Breast epithelium (tissue), 3 donors: ENCODE results near the gene SRRM4.

ENCODE experiments used
- POLR2A ChIP-seq: fragments of 450-650 bp; IDR thresholded peaks from one replicate; pipeline ENCODE4 v1.6.1; 2016; ENCODE audit warnings: antibody characterized with exemption, mild to moderate bottlenecking, moderate library complexity
- POLR2AphosphoS5 ChIP-seq, 3 donors: sonication (generic); formaldehyde crosslinking; IDR thresholded peaks; one replicate each; pipeline ENCODE4 v1.6.1; 2017; ENCODE audit warnings: antibody characterized with exemption in 3 of 3
- TF ChIP-seq, protein P1 (sequence below), 3 donors: fragments of 450-650 bp; IDR thresholded peaks; one replicate each; pipeline ENCODE4 v1.5.1; 2016 to 2017; ENCODE audit warnings: antibody characterized with exemption in 3 of 3, mild to moderate bottlenecking in 3 of 3, moderate library complexity in 3 of 3

DNA sequence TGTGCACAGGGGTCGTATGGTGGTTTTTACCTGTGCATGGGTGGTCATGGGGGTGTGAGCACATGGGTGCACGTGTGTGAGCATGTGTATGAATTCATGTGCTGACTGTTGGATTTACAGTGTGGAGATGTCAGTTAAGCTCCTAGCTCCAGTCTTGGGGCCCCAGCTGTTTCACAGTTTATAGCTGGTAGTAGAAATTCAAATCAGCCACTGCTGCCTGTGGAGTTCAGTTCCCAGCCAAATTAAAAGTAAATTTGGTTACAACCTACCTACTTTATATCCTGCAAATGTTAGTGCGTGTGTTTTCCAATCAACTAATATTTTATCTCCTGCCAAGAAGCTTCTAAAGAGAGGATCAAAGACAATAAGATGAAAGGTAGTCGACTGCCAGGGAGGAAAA, 141.4 kb downstream of the SRRM4 start:
- no peak for TF ChIP-seq POLR2AphosphoS5 (IDR thresholded peaks at IDR 0.05)
- TF ChIP-seq, protein P1, sequence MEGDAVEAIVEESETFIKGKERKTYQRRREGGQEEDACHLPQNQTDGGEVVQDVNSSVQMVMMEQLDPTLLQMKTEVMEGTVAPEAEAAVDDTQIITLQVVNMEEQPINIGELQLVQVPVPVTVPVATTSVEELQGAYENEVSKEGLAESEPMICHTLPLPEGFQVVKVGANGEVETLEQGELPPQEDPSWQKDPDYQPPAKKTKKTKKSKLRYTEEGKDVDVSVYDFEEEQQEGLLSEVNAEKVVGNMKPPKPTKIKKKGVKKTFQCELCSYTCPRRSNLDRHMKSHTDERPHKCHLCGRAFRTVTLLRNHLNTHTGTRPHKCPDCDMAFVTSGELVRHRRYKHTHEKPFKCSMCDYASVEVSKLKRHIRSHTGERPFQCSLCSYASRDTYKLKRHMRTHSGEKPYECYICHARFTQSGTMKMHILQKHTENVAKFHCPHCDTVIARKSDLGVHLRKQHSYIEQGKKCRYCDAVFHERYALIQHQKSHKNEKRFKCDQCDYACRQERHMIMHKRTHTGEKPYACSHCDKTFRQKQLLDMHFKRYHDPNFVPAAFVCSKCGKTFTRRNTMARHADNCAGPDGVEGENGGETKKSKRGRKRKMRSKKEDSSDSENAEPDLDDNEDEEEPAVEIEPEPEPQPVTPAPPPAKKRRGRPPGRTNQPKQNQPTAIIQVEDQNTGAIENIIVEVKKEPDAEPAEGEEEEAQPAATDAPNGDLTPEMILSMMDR (IDR thresholded peaks at IDR 0.05), result no peak
- no peak for TF ChIP-seq POLR2A
